ENCODE measurements around the gene AHNAK. TPM values are rescaled to one million over a fixed set of nuclear protein-coding genes. Genes with fewer than 3 reads are reported as not detected.
A peak's percentile ranks its signal among the peaks of the same experiment; 100 is the strongest.
"Not testable (repeated sequence)": the region's sequence is repeated elsewhere in the genome, so short reads cannot be mapped to it uniquely, and the experiment has no call there.

The AHNAK gene
- total RNA-seq, 1 donor from 2014 or later: 226 TPM

- Histone ChIP-seq H3K4me3 (ENCODE audit: low read depth, low read length) (peak within 1 kb of the TSS; percentile 91), H3K27me3 (ENCODE audit: control insufficient read depth, insufficient read depth, low read length) (no peaks in the 10 kb centered on the region), H3K36me3 (ENCODE audit: control insufficient read depth, insufficient read depth, low read length) (peaks cover 7% of the 10 kb centered on the region)
- DNase-seq (ENCODE audit: low read depth): peak; percentile 94
- no peak for TF ChIP-seq CTCF (IDR thresholded peaks at IDR 0.05; ENCODE audit: insufficient read depth, low read length, poor library complexity, severe bottlenecking)
Observed at GRCh38 chr11:62591448-62592145, 45.0 kb upstream of the AHNAK start, which contains the start of gene TUT1. Gene TUT1, minus strand, starts transcription at chr11:62591523. Its CDS starts 38 bp downstream, at chr11:62591485.

GRCh38 chr11:62588966-62589637, 42.5 kb upstream of the AHNAK start:
- Histone ChIP-seq H3K4me3 (ENCODE audit: low read depth, low read length) (no peak overlapping the region), H3K27me3 (ENCODE audit: control insufficient read depth, insufficient read depth, low read length) (no peaks in the 10 kb centered on the region), H3K36me3 (ENCODE audit: control insufficient read depth, insufficient read depth, low read length) (peaks cover 4% of the 10 kb centered on the region)
- peak; percentile 38 for TF ChIP-seq CTCF (IDR thresholded peaks at IDR 0.05; ENCODE audit: insufficient read depth, low read length, poor library complexity, severe bottlenecking)
- DNase-seq (ENCODE audit: low read depth): no peak

GRCh38 chr11:62585356-62585755, 38.8 kb upstream of the AHNAK start:
- not testable (repeated sequence) for H3K4me3 ChIP-seq (ENCODE audit: low read depth, low read length); H3K36me3 ChIP-seq (ENCODE audit: control insufficient read depth, insufficient read depth, low read length); H3K27me3 ChIP-seq (ENCODE audit: control insufficient read depth, insufficient read depth, low read length); DNase-seq (ENCODE audit: low read depth)

GRCh38 chr11:62581735-62582134, 35.1 kb upstream of the AHNAK start:
- DNase-seq (ENCODE audit: low read depth); H3K4me3 ChIP-seq (ENCODE audit: low read depth, low read length); H3K27me3 ChIP-seq (ENCODE audit: control insufficient read depth, insufficient read depth, low read length); H3K36me3 ChIP-seq (ENCODE audit: control insufficient read depth, insufficient read depth, low read length): not testable (repeated sequence)

- Histone ChIP-seq H3K27me3 (ENCODE audit: control insufficient read depth, insufficient read depth, low read length) (no peaks in the 10 kb centered on the region), H3K36me3 (ENCODE audit: control insufficient read depth, insufficient read depth, low read length) (peaks cover 4% of the 10 kb centered on the region), H3K4me3 (ENCODE audit: low read depth, low read length) (no peak overlapping the region)
- no peak for DNase-seq (ENCODE audit: low read depth)
- TF ChIP-seq CTCF (IDR thresholded peaks at IDR 0.05; ENCODE audit: insufficient read depth, low read length, poor library complexity, severe bottlenecking): no peak
Observed at GRCh38 chr11:62580959-62581715, 34.5 kb upstream of the AHNAK start.

GRCh38 chr11:62579252-62579651, 32.6 kb upstream of the AHNAK start:
- no peak for DNase-seq (ENCODE audit: low read depth)
- Histone ChIP-seq H3K36me3 (ENCODE audit: control insufficient read depth, insufficient read depth, low read length) (peaks cover 1% of the 10 kb centered on the region), H3K27me3 (ENCODE audit: control insufficient read depth, insufficient read depth, low read length) (no peaks in the 10 kb centered on the region)

More at GRCh38 chr11:62579252-62579651, 32.6 kb upstream of the AHNAK start:
- no peak for TF ChIP-seq CTCF (IDR thresholded peaks at IDR 0.05; ENCODE audit: insufficient read depth, low read length, poor library complexity, severe bottlenecking)
- H3K4me3 ChIP-seq (ENCODE audit: low read depth, low read length): no peak overlapping the region

Measured in kidney epithelial cell (primary cell).